AG08395 (cell line): ENCODE data around the gene KCNB1.

Experiments used
- DNase-seq: peaks from one replicate; pipeline ENCODE4 v3.0.0; 2012; ENCODE audit warnings: mixed read lengths, low spot score

KCNB1 gene

DNA sequence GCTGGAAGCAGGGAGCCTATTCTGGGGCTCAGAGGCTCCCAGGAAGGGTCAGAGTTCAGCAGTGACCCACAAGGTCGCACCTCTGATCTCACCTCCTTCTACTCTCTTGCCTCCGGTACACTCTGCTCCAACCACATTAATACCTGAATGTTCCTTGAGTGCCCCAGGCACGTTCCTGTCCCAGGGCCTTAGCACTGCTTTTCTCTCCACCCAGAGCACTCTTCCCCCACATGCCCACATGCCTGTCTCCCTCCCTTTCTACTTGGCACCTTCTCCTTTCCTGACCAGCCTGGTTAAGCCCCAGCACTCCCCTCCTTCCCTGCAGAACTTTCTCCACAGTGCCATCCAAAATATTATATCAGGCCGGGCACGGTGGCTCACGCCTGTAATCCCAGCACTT lies 13.4 kb downstream of the KCNB1 start:
- DNase-seq, result no peak

DNA sequence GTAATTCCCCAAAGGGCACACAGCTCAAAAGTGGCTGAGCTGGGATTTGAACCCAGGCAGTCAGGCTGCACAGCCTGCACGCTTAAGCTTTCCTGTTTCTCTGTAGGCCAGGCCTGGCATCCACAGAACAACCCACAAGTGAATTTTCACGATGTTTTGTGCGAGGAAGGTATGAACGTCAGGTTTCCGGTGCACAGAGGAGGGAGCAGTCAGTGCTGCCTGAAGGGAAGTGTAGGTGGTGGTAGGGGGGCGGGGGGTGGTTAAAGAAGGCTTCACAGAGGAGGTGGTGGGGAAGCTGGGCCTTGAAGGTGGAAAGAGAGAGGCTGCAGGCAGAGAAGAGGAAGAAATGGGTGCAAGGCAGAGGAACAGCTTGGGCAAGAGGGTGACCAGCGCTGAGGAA lies 14.1 kb downstream of the KCNB1 start:
- DNase-seq, result no peak

DNA sequence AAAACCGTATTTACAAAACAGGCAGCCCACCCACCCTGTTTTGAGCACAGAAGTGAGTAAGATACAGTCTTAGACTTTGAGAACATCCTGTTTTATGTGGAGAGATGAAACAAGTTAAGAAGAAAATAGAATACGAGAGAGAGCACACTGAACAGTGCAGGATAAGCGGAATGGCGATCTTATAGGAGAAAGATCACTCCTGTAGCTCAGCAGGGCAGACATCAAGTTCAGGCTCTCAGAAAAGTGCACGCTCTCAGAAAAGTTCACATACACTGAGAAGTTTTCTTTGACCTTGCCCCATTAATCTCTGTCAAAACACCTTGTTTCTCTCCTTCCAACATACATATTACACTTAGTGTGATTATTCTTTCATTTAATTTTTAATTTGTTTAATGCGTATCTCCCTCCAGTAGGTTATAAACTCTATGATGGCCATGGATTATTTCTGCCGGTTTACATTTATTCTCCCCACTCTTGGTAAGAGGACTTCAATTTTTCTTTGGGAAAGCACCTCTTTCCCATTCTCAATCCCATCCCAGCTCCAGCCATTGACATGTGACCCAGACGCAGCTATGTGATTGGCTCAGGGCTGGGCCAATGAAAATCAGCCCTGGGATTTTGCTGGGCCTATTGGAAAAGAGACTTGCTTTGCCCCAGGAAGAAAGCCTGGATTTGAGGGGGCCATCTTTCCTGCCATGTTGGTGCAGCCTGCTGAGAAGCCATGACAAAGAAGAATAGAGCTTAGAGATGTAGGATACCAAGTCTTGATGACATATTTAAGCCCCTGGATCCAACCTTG lies 16.2 kb downstream of the KCNB1 start:
- DNase-seq, result no peak

- DNase-seq, result no peak
These were observed 17.9 kb downstream of the KCNB1 start for GRCh38 chr20:49464556-49464955.

GRCh38 chr20:49462626-49463025 lies 19.8 kb downstream of the KCNB1 start:
- no peak for DNase-seq

- no peak for DNase-seq
These were observed 20.4 kb downstream of the KCNB1 start for GRCh38 chr20:49461894-49462620.

- DNase-seq, result no peak
These were observed 21.6 kb downstream of the KCNB1 start for GRCh38 chr20:49460916-49461315.

GRCh38 chr20:49460131-49460530 lies 22.3 kb downstream of the KCNB1 start:
- DNase-seq, result no peak

DNA sequence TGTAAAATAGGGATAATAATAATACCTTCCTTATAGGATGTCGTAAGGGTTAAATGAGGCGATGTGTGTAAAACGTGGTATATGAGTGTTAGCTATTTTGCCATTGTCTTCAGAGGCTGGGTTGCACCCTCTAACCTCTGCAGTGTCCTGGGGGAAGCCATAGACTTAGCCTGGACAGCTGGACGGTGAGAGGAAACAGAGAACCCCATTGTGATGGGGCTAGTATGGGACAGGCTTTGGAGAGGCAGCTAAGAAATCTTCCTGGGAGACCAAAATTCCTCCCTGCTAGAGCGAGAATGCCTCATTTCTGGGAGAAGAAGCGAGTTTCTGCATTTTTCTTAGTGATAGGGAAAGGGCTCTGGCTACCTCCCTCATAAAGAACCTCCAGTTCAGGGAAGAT lies 22.8 kb downstream of the KCNB1 start:
- DNase-seq, result no peak

DNA sequence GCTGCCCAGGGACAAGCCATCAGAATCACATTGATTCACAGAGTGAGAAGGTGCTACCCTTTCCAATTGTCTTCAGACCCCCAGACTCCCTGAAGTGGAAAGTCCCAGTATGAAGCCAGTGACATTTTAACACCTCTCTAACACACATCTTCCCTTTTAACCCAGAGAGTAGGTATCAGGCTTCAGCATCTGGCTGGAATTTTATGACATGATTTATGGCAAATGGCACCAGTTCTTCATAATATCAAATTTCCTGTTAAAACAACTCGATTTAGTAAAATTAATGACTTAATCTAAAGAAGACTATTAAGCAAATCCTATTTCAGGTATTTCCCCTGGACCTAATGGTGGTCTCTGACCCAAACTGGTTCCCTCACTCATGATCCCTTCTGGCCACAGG lies 25.0 kb downstream of the KCNB1 start:
- no peak for DNase-seq

DNA sequence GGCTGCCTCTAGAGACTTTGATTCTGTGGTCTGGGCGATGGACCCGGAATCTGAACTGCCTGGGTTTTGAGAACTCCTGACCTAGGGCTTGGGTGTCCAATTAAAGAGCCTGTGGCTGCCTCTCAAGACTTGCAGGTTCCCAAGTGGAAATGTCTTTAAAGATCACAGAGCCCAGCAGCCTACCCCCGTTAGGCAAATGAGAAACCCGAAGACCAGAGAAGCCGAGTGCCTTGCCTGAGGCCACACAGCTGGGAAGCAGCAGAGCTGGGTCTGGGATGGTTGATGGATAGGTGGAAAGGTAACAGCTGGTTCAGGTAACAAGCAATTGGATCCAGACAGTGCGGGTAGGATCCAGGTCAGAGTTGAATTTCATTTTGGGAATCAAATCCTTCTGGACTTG lies 25.8 kb downstream of the KCNB1 start:
- DNase-seq, result no peak

- no peak for DNase-seq
These were observed 26.8 kb downstream of the KCNB1 start for GRCh38 chr20:49455691-49456090.

DNA sequence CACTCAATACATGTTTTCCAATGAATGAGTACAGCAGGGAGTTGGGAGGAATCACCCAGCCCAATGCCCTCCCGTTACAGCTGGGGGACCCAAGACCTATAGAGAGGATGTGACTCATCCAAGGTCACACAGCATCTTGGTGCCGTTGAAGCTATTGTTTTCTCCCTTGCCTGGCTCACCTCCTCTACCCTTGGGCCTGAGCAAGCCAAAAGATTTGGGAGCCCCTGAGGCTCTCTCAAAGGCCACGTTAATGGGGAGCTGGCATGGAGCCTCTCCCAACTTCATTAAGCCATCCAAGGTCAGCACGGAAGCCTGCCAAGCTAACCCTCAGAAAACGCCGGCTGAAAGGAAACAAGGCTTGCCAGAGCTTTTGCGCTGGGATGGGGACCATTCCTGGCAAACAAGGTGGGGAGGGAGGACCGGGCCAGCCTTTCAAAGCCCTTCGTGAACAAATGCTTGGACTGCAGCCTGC lies 30.4 kb downstream of the KCNB1 start:
- DNase-seq, result no peak

- DNase-seq, result no peak
These were observed 32.2 kb downstream of the KCNB1 start for GRCh38 chr20:49450281-49450721.

- DNase-seq, result no peak
These were observed 33.6 kb downstream of the KCNB1 start for GRCh38 chr20:49448917-49449316.

DNA sequence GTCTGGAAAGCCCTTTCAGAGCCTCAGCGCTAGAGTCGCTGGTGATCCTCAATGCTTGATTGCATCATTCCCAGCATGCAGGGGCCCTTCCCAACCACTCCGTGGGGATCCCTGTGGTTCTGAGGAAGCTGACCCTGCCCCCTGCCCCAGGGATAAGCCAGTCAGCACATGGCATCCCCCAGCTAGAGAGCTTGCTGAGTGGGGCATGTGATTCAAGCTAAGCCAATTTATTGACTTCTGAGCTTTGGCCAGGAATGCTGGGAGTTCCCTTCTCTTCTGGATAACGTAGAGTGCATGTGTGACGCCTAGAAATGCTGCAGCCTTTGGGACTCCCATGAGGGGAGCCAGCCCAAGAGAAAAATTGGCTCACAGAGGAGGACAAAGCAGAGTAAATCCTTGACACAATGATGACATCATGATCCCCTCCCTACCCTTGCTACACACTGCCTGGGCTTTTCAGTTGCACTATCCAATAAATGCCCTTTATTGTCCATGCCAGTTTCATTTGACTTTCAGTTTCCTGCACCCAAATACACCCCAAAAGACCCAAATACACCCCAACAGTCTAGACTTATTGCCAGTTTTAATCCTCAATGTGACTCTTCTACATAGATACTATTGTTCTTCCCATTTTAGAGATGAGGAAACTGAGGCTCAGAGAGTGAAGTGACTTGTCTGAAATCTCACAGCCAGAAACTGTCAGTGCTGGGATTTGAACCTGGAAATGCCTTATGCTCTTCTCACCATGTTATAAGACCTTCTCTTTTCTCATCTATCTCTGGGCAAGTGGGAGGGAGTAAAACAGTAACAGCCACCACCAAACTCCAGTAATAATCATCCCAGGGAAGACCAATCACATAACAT lies 34.3 kb downstream of the KCNB1 start:
- no peak for DNase-seq

GRCh38 chr20:49447364-49447763 lies 35.1 kb downstream of the KCNB1 start:
- no peak for DNase-seq

DNA sequence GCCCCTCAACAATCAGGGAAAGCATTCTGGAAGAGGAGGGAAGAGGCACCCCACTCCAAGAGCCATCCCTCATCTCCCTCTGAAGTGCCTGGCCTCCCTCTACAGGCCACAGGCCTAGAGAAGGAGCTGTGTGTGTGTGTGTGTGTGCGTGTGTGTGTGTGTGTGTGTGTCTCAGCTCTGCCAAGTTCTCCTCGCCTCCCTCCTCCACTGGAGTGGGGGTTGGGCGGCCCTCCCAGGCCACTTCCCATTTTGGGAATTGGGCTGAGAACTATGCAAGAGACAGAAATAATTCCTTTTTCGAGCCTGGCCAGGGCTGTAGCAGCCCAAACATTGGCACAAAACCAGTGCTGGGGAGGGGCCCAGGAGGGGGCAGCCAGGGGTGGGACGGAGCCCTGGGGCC lies 35.7 kb downstream of the KCNB1 start:
- no peak for DNase-seq

GRCh38 chr20:49446080-49446479 lies 36.4 kb downstream of the KCNB1 start:
- DNase-seq, result no peak

- DNase-seq, result no peak
These were observed 37.3 kb downstream of the KCNB1 start for GRCh38 chr20:49445176-49445575.

DNA sequence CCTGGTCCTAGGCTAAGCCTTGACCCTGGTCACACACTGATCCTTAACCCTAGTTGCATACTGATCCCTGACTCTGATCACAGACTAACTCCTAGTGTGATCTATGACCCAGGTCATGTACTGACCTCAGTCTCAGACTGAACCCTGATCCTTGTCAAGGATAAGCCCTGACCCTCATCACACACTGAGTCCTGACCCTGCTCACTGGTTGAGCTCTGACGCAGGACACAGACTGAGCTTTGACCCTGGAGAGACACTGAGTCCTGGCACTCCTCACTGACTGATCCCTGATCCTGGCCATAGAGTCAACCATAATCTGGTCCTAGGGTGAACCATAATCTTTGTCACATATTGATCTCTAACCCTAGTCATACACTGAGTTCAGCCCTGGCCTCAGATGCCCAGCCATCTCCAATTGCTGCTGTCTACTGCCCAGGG lies 37.9 kb downstream of the KCNB1 start:
- no peak for DNase-seq

- DNase-seq, result no peak
These were observed 45.4 kb downstream of the KCNB1 start for GRCh38 chr20:49437057-49437456.
